Urothelium cell line (cell line): ENCODE measurements around the gene RARA.

Experiments
- DNase-seq: peaks from one replicate; pipeline ENCODE4 v3.0.0; 2011; ENCODE audit warnings: low spot score, mixed read lengths
- FAIRE-seq: peaks from 2 replicates; lab custom pipeline; 2011; peaks lifted over from hg19 to GRCh38; lab: Jason Lieb, UNC

Gene RARA

DNA sequence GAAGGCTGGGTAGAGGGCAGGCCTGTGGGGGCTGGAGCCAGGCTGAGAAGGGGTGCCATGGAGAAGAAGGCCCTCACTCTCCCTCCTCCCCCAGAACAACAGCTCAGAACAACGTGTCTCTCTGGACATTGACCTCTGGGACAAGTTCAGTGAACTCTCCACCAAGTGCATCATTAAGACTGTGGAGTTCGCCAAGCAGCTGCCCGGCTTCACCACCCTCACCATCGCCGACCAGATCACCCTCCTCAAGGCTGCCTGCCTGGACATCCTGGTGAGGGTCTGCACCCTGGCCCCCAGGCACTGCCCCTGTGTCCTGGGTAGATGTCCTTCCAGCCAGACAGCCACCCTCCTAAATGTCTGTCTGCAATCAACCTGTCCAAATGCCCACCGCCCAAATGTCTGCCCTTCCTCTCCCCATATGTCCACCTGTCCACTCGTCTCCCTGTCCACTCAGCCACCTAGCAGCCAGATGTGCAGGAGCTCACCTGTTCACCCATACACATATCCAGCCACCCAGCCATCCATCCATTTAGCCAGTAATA, 43.3 kb downstream of the RARA start:
- FAIRE-seq = no peak
- DNase-seq = no peak

DNA sequence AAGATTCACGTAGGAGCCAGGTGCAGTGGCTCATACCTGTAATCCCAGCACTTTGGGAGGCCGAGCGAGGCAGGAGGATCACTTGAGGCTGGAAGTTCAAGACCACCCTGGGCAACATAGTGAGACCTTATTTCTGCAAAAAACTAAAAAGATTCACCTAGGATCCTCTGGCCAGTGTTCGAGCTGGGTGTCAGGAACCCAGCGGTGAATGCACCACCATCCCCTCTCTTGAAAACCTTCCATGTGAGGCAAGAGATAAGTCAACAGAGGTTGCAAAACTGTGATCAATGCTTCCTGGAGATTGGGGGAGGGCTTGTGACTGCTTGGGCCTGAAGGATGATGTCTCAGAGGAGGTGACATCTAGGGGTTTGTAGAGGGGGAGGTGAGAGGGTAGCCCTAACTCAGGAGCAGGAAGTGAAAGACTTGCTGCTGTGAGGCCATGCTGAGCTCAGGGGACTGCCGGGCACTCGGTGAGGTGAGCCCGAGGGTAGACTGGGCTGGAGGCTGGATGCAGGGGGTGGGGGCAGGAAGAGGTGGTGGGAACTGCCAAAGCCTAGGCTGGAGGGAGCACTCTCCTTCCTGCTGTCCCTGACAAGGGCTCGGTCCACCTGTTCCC, 43.9 kb downstream of the RARA start:
- FAIRE-seq (no peak), DNase-seq (no peak)

DNA sequence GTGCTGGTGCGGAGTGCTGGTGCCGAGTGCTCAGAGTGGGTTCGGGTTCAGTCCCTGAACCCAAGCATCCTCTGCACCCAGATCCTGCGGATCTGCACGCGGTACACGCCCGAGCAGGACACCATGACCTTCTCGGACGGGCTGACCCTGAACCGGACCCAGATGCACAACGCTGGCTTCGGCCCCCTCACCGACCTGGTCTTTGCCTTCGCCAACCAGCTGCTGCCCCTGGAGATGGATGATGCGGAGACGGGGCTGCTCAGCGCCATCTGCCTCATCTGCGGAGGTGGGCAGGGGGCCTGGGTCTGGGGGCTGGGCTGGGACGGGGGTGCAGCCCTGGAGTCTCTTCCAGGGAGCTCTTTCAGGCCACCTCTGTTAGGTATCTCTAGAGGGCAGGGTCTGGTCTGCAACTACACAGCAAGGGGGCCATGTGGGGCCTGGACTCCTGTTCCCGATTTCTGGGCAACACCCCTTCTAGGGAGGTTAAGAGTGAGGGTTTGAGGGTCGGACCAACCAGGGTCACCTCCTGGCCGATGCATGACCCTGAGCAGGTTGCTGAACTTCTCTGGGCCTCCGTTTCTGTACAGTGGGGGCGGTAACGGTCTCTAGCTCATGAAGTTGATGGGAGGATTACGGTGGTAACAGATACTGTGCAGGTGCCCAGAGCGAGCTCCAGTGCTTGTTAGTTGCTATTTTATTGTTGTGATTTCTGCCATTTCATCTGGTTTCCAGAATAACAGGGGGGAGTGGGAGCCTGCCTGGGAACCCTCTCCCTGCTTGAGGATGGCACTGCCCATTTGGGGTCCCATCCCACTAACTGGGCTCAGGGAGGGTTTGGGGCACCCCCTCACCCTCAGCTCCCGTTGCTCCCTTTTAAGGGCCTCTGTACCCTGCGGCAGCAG, 45.5 kb downstream of the RARA start:
- DNase-seq (no peak), FAIRE-seq (no peak)

- DNase-seq (peak; percentile 73), FAIRE-seq (no peak)
Observed at GRCh38 chr17:40355123-40355803, 46.3 kb downstream of the RARA start.

- DNase-seq (no peak), FAIRE-seq (no peak)
Observed at GRCh38 chr17:40355804-40356758, 47.1 kb downstream of the RARA start.

DNA sequence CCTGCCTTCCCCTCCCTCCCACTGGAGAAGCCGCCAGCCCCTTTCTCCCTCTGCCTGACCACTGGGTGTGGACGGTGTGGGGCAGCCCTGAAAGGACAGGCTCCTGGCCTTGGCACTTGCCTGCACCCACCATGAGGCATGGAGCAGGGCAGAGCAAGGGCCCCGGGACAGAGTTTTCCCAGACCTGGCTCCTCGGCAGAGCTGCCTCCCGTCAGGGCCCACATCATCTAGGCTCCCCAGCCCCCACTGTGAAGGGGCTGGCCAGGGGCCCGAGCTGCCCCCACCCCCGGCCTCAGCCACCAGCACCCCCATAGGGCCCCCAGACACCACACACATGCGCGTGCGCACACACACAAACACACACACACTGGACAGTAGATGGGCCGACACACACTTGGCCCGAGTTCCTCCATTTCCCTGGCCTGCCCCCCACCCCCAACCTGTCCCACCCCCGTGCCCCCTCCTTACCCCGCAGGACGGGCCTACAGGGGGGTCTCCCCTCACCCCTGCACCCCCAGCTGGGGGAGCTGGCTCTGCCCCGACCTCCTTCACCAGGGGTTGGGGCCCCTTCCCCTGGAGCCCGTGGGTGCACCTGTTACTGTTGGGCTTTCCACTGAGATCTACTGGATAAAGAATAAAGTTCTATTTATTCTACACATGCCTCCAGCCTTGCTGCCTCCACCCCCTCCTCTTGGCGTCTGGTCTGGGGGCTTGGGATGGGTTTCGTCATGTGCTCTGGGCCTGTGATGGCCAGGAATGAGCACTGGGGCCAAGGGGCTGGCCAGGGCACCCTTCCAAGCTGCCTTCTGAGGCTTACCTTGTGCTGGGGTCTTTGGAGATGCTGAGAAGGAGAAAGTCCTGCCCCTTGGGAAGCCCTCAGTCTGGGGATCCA, 48.3 kb downstream of the RARA start:
- FAIRE-seq (no peak), DNase-seq (no peak)

- FAIRE-seq = no peak
- DNase-seq = peak; percentile 90
Observed at GRCh38 chr17:40358323-40359038, 49.5 kb downstream of the RARA start.

GRCh38 chr17:40360091-40360490, 51.1 kb downstream of the RARA start:
- FAIRE-seq = no peak
- no peak for DNase-seq

DNA sequence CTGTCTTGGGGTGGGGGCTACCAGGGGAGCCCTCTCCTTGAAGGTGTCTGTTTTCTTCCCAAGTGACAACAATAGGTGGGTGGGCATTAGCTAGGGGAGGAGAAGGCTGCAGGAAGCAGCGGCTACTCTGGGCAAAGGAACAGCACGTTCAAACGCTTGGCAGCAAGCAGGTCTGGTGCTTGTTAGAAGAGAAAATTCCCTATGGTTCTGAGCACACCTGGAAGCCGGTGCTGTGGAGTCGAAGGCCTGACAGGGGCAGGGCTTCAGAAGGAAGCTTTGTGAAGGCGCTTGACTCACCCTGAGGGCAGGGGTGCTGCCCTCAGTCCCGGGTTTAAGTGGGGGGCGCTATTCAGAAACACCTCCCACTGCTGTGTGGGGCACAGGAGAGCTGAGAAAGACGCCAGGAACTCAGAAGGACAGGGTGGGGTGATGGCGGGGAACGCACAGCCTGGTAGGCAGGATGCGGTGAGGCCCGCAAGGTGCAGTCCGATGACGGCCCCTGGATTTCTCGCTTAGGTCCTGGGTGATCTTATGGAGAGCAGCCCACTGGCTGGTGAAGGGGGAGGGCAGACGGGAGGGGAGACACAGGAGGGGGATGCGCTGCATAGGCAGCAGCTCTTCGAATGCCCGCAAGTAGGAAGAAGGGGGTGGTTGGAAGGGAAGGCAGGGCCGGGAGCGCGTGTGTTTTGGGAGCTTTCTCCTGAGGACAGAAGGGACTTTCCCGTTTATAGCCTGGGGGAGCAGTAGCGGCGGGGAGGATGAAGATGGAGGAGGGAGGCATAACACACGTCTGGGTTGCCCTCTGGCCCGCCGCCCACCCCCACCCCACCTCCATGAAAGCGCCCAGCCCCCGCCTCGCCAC, 52.3 kb downstream of the RARA start:
- no peak for DNase-seq
- FAIRE-seq = no peak

- FAIRE-seq (peak; percentile 79), DNase-seq (no peak)
Observed at GRCh38 chr17:40361925-40362695, 53.1 kb downstream of the RARA start.

DNA sequence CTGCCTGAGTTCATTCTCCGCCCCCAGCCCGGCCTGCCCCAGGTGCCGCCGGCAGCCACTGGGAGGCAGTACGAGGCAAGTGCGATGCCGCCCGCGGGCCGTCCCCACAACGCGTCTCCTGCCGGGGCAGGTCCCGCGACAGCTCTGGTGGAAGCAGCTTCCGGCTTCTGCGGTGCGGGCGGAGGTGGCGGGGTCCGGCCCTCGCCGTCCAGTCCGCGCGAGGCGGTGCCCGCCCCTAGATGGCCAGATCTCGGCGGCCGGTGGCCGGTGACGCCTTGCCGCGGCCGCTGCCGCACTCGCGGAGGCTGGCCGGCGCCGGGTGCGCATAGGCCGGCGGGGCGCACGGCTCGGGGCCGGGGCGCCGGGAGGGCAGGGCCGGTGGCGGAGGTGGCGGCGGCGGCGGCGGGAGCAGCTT, 53.7 kb downstream of the RARA start:
- DNase-seq = no peak
- FAIRE-seq = no peak

GRCh38 chr17:40363111-40363827, 54.3 kb downstream of the RARA start:
- FAIRE-seq = no peak
- DNase-seq = no peak

GRCh38 chr17:40364121-40364861, 55.3 kb downstream of the RARA start, which contains the start of gene GJD3:
Gene GJD3, minus strand, starts transcription at chr17:40364737. Its CDS starts 922 bp downstream, at chr17:40363815.
- DNase-seq (no peak), FAIRE-seq (no peak)

GRCh38 chr17:40364906-40365305, 55.9 kb downstream of the RARA start:
- FAIRE-seq (no peak), DNase-seq (peak; percentile 1)

- DNase-seq (peak; percentile 1), FAIRE-seq (no peak)
Observed at GRCh38 chr17:40366076-40366860, 57.3 kb downstream of the RARA start.
